Measurements from ENCODE around the gene OR9K2.

- TF ChIP-seq CEBPB (IDR thresholded peaks at IDR 0.05; ENCODE audit: low read depth) = no peak
- TF ChIP-seq POLR2A (IDR thresholded peaks at IDR 0.05; ENCODE audit: borderline replicate concordance, extremely low read depth, insufficient read depth, insufficient read length) = no peak
- no peak for TF ChIP-seq CTCF (IDR thresholded peaks at IDR 0.05 in 2 of 3, conservative IDR thresholded peaks at IDR 0.05 in 1 of 3; ENCODE audit: borderline replicate concordance in 1 of 3, insufficient read depth in 1 of 3, low read depth in 2 of 3, low read length in 2 of 3)
- TF ChIP-seq RAD21 (IDR thresholded peaks at IDR 0.05; ENCODE audit: low read depth) = no peak
- TF ChIP-seq POLR2AphosphoS5 (IDR thresholded peaks at IDR 0.05; ENCODE audit: low read depth, low read length) = no peak
- no peak for TF ChIP-seq EZH2 (IDR thresholded peaks at IDR 0.05)
- no peak for TF ChIP-seq ZFX (IDR thresholded peaks at IDR 0.05)
- no peak for TF ChIP-seq SRF (IDR thresholded peaks at IDR 0.05; ENCODE audit: low read depth)
- no peak for TF ChIP-seq YY1 (IDR thresholded peaks at IDR 0.05; ENCODE audit: extremely low read depth, insufficient replicate concordance, low read depth, low read length)
- TF ChIP-seq JUND (IDR thresholded peaks at IDR 0.05) = no peak
- no peak for TF ChIP-seq EGR1 (IDR thresholded peaks at IDR 0.05; ENCODE audit: low read depth)
- no peak for TF ChIP-seq SP1 (IDR thresholded peaks at IDR 0.05; ENCODE audit: low read depth)
- TF ChIP-seq ZBTB33 (IDR thresholded peaks at IDR 0.05; ENCODE audit: extremely low read depth, insufficient replicate concordance, low read length) = no peak
- no peak for TF ChIP-seq MAX (IDR thresholded peaks at IDR 0.05)
These were observed 10.1 kb upstream of the OR9K2 start for GRCh38 chr12:55116152-55116551.

Data from HCT116 (cell line).